Neutrophil (primary cell): ENCODE measurements around the gene UBE4B.

Experiments used
- H3K27ac ChIP-seq: fragments of 200-600 bp; sonication (generic); 2 replicates; pipeline ENCODE4 v1.5.1; 2016; ENCODE audit warnings: mild to moderate bottlenecking, moderate library complexity
- H3K27me3 ChIP-seq: fragments of 200-600 bp; sonication (generic); 2 replicates; pipeline ENCODE4 v1.6.0; 2016; ENCODE audit warnings: mild to moderate bottlenecking
- H3K36me3 ChIP-seq: fragments of 200-600 bp; sonication (generic); 2 replicates; pipeline ENCODE4 v1.5.1; 2017
- H3K4me1 ChIP-seq, 2 experiments: fragments of 200-600 bp in 1 of 2; sonication (generic) in 1 of 2; 1 replicate in 1 of 2; 2 replicates in 1 of 2; pipeline versions ENCODE4 v1.5.1 to v1.6.1; 2013 to 2016; ENCODE audit warnings: low read depth in 1 of 2, low read length in 1 of 2, mild to moderate bottlenecking in 1 of 2, moderate library complexity in 1 of 2; ENCODE audit not compliant: control insufficient read depth in 1 of 2, insufficient read depth in 1 of 2
- H3K4me3 ChIP-seq, 2 experiments: fragments of 200-600 bp in 1 of 2; sonication (generic) in 1 of 2; 1 replicate in 1 of 2; 2 replicates in 1 of 2; pipeline ENCODE4 v1.5.1; 2013 to 2016; ENCODE audit warnings: low read depth in 1 of 2, low read length in 1 of 2, mild to moderate bottlenecking in 1 of 2, moderate library complexity in 1 of 2
- H3K9me3 ChIP-seq: fragments of 200-600 bp; sonication (generic); 2 replicates; pipeline ENCODE4 v1.5.1; 2016
- CTCF ChIP-seq: fragments of 200-600 bp; sonication (generic); IDR thresholded peaks from 2 replicates; pipeline ENCODE4 v1.5.1; 2016; ENCODE audit warnings: antibody characterized with exemption

UBE4B gene

GRCh38 chr1:10146391-10146790, 113.6 kb downstream of the UBE4B start:
- Histone ChIP-seq H3K4me3 (no peak overlapping the region), H3K27me3 (no peaks in the 10 kb centered on the region), H3K27ac (peak overlapping the region; percentile 93), H3K9me3 (no peaks in the 10 kb centered on the region), H3K4me1 (peaks cover 48 to 52% of the 10 kb centered on the region in 2 experiments), H3K36me3 (peaks cover 23% of the 10 kb centered on the region)
- TF ChIP-seq CTCF, result no peak

DNA sequence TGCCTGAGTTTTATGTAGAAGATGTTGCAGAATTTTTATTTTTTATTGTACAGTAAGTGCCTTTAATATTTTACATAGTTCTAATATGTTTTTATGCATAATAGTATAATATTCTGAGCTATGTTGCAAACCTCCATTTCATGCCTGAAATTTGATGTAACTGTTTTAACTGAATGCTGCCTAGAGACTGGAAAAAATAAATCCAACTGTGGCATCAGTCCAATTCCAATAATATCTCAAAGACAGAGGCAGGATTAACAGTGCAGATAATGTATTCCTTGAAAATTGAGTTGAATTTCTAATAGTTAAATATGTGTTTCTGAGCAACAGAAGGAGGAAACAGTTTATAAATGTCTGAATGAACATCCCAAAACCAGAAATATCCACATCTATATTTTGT, 116.5 kb downstream of the UBE4B start:
- peak overlapping the region; percentile 40 to 49 for H3K4me3 ChIP-seq
- H3K4me1 ChIP-seq, result peaks cover 63 to 69% of the 10 kb centered on the region in 2 experiments
- H3K27me3 ChIP-seq, result no peaks in the 10 kb centered on the region
- peak overlapping the region; percentile 93 for H3K27ac ChIP-seq
- no peak for TF ChIP-seq CTCF
- peaks cover 7% of the 10 kb centered on the region for H3K36me3 ChIP-seq
- H3K9me3 ChIP-seq, result no peaks in the 10 kb centered on the region

DNA sequence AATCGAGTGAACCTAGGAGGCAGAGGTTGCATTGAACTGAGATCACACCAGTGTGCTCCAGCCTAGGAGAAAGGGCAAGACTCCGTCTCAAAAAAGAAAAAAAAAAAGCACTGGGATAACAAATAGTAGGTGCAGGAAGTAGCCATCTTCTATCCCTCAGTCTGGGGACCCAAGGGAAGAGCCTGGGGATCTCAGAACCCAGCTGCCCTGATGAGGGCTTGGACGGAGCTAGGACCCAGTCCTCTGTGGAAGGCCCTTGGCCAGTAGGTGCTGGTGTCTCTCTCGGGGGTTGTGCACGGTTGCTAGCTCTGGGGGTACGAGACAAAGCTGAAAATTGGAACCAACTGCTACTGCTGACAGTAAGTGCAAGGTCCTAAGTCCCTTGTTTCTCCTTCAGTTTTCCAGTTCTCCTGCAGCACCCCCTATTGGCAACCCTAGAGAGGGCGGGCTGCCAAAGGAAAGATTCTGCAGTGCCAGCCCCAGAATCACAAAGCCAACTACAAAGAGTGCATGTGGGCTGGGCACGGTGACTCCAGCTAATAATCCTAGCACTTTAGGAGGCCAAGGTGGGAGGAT, 120.0 kb downstream of the UBE4B start:
- peaks cover 29% of the 10 kb centered on the region for H3K36me3 ChIP-seq

GRCh38 chr1:10155087-10155712, 122.4 kb downstream of the UBE4B start:
- Histone ChIP-seq H3K9me3 (no peaks in the 10 kb centered on the region), H3K27ac (no peak overlapping the region), H3K4me1 (peaks cover 26% of the 10 kb centered on the region in 2 experiments), H3K36me3 (peaks cover 53% of the 10 kb centered on the region), H3K4me3 (no peak overlapping the region), H3K27me3 (no peaks in the 10 kb centered on the region)
- TF ChIP-seq CTCF, result no peak

More for the DNA sequence above, 120.0 kb downstream of the UBE4B start:
- Histone ChIP-seq H3K9me3 (no peaks in the 10 kb centered on the region), H3K4me1 (peaks cover 48 to 50% of the 10 kb centered on the region in 2 experiments), H3K27ac (peak overlapping the region; percentile 93), H3K4me3 (no peak overlapping the region), H3K27me3 (no peaks in the 10 kb centered on the region)
- peak; percentile 82 for TF ChIP-seq CTCF

- Histone ChIP-seq H3K27me3 (no peaks in the 10 kb centered on the region), H3K9me3 (no peaks in the 10 kb centered on the region), H3K4me1 (no peaks in the 10 kb centered on the region), H3K36me3 (peaks cover 92% of the 10 kb centered on the region), H3K4me3 (no peak overlapping the region), H3K27ac (peak overlapping the region; percentile 27)
- TF ChIP-seq CTCF, result no peak
Measured at GRCh38 chr1:10160173-10160572, 127.4 kb downstream of the UBE4B start.
